HFFc6 (cell line): ENCODE data around the gene FBXO4. TPM values are rescaled to one million over a fixed set of nuclear protein-coding genes. Genes with fewer than 3 reads are reported as not detected.
A peak's percentile ranks its signal among the peaks of the same experiment; 100 is the strongest.
"Not testable (repeated sequence)": the region's sequence is repeated elsewhere in the genome, so short reads cannot be mapped to it uniquely, and the experiment has no call there.

Source experiments
- DNase-seq: peaks from one replicate; pipeline ENCODE4 v3.0.0-alpha.2; 2018
- H3K27ac Mint-ChIP-seq: 2 replicates; pipeline ENCODE4 v1.8.0; 2020; ENCODE audit warnings: mild to moderate bottlenecking, mixed read lengths
- H3K27me3 Mint-ChIP-seq: 2 replicates; pipeline ENCODE4 v1.8.0; 2021; ENCODE audit warnings: mild to moderate bottlenecking, moderate library complexity, mixed read lengths; ENCODE audit not compliant: insufficient read depth
- H3K36me3 Mint-ChIP-seq: 2 replicates; pipeline ENCODE4 v1.8.0; 2021; ENCODE audit warnings: low read depth, mixed read lengths
- H3K4me1 Mint-ChIP-seq: 2 replicates; pipeline ENCODE4 v1.8.0; 2020; ENCODE audit warnings: low read depth, mixed read lengths
- H3K4me3 Mint-ChIP-seq: 2 replicates; pipeline ENCODE4 v1.8.0; 2020; ENCODE audit warnings: mild to moderate bottlenecking, moderate library complexity, mixed read lengths
- H3K9me3 Mint-ChIP-seq: 2 replicates; pipeline ENCODE4 v1.8.0; 2020; ENCODE audit warnings: mild to moderate bottlenecking, mixed read lengths
- total RNA-seq, 6 experiments: library from RNA; stranded (reverse); fragmentation: NEBNext Ultra II Directional; extraction: Animal tissue kit (Norgen Biotek cat#: 25700); gene quantifications; 2 replicates in 1 of 6; 3 replicates in 5 of 6; pipeline ENCODE4 v1.2.3, GENCODE V29; 2021
- TF ChIP-seq, protein P1 (sequence below): fragments of 200-600 bp; sonication (generic); IDR thresholded peaks from 2 replicates; pipeline ENCODE4 v1.5.0; 2021; ENCODE audit warnings: antibody characterized with exemption, mild to moderate bottlenecking

FBXO4 gene
- total RNA-seq, 6 experiments from 2014 or later, result 4.8 to 7.9 (median 6.0) TPM

DNA sequence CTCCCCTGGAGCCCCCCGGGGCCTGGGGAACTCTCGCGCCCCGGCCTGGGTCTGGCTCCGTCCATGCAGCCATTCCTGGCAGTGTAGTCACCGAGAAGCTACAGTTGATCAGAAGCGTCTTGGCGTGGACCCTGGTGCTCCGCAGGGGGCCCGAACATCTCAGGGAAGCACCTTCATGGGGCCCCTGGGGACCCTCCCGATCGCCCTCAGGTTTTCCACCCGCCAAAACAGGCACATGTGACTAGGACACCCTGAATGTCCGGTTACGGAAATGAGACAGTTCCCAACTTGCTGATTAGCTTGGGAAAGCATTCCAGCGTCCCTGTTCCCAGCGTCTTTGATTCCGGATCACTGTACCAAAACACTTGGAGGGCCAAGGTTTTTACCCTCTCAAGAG lies 472 bp downstream of the FBXO4 start:
- peak overlapping the region; percentile 94 for H3K27ac Mint-ChIP-seq
- peak overlapping the region; percentile 85 for H3K4me3 Mint-ChIP-seq
- no peaks in the 10 kb centered on the region for H3K9me3 Mint-ChIP-seq
- peaks cover 38% of the 10 kb centered on the region for H3K4me1 Mint-ChIP-seq
- TF ChIP-seq, protein P1, sequence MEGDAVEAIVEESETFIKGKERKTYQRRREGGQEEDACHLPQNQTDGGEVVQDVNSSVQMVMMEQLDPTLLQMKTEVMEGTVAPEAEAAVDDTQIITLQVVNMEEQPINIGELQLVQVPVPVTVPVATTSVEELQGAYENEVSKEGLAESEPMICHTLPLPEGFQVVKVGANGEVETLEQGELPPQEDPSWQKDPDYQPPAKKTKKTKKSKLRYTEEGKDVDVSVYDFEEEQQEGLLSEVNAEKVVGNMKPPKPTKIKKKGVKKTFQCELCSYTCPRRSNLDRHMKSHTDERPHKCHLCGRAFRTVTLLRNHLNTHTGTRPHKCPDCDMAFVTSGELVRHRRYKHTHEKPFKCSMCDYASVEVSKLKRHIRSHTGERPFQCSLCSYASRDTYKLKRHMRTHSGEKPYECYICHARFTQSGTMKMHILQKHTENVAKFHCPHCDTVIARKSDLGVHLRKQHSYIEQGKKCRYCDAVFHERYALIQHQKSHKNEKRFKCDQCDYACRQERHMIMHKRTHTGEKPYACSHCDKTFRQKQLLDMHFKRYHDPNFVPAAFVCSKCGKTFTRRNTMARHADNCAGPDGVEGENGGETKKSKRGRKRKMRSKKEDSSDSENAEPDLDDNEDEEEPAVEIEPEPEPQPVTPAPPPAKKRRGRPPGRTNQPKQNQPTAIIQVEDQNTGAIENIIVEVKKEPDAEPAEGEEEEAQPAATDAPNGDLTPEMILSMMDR, result no peak
- no peak for DNase-seq
- no peaks in the 10 kb centered on the region for H3K27me3 Mint-ChIP-seq
- peaks cover 5% of the 10 kb centered on the region for H3K36me3 Mint-ChIP-seq

DNA sequence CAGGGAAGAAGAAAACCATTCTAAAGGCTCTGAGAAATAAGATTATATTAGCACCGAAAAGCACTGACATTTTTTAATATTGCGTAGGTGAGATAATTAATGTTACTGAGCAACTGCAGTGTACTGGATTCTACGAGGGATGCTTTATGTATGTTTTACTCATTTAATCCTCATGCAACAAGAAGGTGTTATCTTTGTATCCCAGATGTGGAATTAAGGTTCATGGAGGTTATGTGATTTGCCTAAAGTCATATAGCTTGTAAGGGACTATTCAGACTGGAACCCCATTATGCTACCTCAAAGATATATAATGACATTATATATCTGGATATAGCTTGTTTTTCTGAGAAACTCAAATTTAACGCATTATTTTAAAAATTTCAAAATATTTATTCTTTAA lies 2.5 kb downstream of the FBXO4 start:
- peaks cover 19% of the 10 kb centered on the region for H3K36me3 Mint-ChIP-seq
- no peaks in the 10 kb centered on the region for H3K9me3 Mint-ChIP-seq
- no peak overlapping the region for H3K27ac Mint-ChIP-seq
- H3K4me3 Mint-ChIP-seq, result no peak overlapping the region
- TF ChIP-seq, protein P1, result no peak
- peaks cover 21% of the 10 kb centered on the region for H3K4me1 Mint-ChIP-seq
- DNase-seq, result no peak
- H3K27me3 Mint-ChIP-seq, result no peaks in the 10 kb centered on the region

DNA sequence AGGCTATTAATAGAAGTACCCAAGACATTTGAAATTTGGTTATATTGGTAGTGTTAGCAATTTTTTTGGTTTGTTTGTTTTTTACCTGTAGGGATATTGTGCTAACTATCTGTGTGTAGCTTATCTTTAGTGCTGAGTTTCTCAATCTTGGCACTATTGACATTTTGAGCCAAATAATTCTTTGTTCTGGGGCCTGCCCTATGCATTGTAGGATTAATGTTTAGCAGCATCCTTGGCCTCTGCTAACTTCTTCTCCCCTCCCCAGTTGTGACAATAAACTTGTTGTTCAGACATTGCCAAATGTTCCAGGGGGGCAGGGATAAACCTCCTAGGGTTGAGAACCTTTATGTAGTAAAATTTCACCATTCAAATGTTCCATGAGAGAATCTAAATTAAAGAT lies 4.0 kb downstream of the FBXO4 start:
- TF ChIP-seq, protein P1, result no peak
- no peaks in the 10 kb centered on the region for H3K27me3 Mint-ChIP-seq
- DNase-seq, result no peak
- peaks cover 21% of the 10 kb centered on the region for H3K4me1 Mint-ChIP-seq
- H3K36me3 Mint-ChIP-seq, result peaks cover 19% of the 10 kb centered on the region
- H3K4me3 Mint-ChIP-seq, result no peak overlapping the region
- H3K9me3 Mint-ChIP-seq, result no peaks in the 10 kb centered on the region
- H3K27ac Mint-ChIP-seq, result no peak overlapping the region

DNA sequence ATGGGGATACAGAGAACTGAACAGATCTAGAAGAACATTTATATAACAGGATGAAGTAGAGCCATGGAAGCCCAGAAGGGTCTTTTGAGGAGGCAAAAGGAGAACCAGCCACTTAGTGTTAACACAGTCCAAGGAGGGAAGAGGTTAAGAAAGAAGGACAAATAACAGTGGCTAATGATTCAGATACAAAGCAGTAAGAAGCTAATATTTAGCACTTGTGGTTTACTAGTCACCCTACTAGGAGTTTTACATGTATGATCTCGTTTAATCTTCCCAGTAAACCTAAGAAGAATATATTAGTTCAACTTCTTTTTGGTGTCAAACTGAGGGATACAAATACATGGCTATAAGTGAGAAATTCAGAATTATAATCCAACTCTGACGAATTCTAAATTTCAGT lies 7.7 kb downstream of the FBXO4 start:
- Mint-ChIP-seq H3K27ac (no peak overlapping the region), H3K27me3 (no peaks in the 10 kb centered on the region), H3K36me3 (peaks cover 19% of the 10 kb centered on the region), H3K4me1 (no peaks in the 10 kb centered on the region), H3K9me3 (no peaks in the 10 kb centered on the region), H3K4me3 (no peak overlapping the region)
- TF ChIP-seq, protein P1, result no peak
- no peak for DNase-seq

DNA sequence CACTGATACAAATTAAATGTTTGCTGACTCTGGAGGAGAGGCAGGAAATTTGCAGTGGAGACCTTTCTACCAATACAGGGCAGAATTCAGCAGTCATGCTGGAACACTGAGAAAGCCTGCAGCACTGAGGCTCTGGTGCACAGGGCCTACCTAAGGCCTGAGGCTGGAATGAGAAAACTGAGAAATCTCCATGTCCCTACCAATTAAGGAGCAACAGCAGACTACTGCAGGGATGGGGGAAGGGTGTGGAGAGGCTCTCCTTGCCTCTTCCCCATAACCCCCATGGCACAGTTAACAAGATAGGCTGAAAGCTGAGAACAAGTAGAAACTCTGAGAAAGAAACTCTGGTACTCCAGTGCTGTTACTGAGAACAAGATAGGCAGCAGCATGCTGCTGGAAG lies 10.5 kb downstream of the FBXO4 start:
- DNase-seq, result no peak
- Mint-ChIP-seq H3K9me3 (no peaks in the 10 kb centered on the region), H3K36me3 (peaks cover 13% of the 10 kb centered on the region), H3K27me3 (no peaks in the 10 kb centered on the region), H3K4me3 (no peak overlapping the region), H3K4me1 (peaks cover 4% of the 10 kb centered on the region), H3K27ac (no peak overlapping the region)
- TF ChIP-seq, protein P1, result no peak

DNA sequence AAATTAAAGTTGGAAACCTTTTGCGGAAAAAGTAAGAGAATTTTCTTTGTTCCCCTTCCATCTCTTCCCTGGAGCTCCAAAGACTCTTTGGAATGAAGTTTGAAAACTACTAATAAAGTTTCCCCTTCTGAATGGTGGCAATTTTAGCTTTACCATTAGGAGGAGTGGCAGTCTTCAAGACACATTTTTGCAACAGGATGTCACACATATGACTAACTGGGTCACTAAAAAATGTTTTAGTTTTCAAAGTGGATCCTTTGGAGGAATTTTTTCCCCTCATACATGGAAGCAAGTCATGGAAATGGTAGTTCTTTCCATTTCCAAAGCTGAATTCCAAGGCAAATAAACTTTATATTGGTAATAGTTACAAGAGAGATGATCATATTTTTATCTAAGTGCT lies 15.6 kb downstream of the FBXO4 start:
- Mint-ChIP-seq H3K9me3 (no peaks in the 10 kb centered on the region), H3K4me1 (peaks cover 9% of the 10 kb centered on the region), H3K27me3 (no peaks in the 10 kb centered on the region), H3K36me3 (no peaks in the 10 kb centered on the region), H3K27ac (peak overlapping the region; percentile 22), H3K4me3 (no peak overlapping the region)
- peak; percentile 15 for DNase-seq
- TF ChIP-seq, protein P1, result no peak

DNA sequence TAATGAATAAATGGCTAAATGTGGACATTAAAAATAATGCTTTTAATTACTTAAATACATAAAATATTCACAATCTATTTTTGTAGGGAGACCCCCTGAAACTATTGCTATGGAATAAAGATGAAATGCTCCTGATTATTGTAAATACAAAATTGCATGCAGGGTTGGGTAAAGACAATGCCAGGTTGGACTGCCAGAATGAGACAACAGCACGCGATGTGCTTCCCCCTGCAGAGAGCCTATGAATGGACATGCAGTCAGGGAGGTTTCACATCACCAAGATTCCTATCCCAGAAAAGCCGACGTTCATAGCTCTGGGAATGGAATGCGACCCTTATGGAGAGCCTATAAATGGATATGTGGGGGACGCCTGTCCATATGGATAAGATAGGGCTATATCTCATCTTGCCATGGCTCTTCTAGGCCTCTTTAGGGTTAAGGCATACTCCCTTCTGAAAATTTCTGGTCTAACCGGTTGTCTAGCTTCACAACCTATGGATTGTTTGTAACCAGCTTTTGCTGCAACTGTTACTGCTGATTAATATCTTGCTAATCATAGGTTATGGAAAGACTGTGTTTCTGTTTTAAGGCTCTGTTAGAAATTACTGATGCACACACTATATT lies 20.4 kb downstream of the FBXO4 start:
- H3K9me3 Mint-ChIP-seq, H3K4me3 Mint-ChIP-seq, DNase-seq, H3K27ac Mint-ChIP-seq, H3K36me3 Mint-ChIP-seq, H3K27me3 Mint-ChIP-seq, H3K4me1 Mint-ChIP-seq: not testable (repeated sequence)
